ENCODE results near the gene HOXC10.

Gene HOXC10

DNA sequence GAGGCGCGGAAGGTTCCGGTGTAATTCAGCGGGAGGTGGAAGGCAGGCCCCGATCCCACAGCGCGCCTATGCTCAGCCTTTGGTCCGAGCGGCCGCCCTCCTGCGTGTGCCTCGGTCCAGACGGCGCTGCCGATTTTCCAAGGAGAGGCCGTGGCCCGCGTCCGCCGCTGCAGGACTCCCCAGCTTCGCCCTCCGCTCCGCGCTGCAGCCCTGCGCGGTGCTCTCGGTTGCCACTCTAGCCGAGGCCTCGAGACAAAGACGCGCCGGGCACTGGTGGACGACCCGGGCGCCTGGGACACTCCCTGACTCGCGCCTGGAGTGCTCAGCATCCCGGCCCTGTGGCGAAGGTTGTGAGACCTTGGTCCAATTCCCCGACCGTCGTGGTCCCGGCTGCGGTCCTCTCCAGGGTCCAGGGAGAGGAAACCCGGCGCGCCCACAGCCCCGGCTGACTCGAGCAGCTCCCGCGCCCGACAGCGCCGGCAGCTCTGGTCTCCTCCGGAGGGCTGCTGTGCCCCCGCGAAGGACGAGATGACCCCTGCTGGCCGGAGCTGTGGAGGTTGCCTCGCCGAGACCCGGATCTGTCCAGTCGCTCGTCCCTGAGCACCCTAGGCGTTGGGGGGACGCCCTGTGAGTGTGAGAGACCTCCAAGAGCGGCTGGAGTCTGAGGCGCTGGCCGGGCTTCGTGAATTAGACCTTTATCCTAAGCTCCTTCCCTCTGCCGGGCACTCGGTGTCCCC lies 23.8 kb upstream of the HOXC10 start:
- TF ChIP-seq, protein P1, sequence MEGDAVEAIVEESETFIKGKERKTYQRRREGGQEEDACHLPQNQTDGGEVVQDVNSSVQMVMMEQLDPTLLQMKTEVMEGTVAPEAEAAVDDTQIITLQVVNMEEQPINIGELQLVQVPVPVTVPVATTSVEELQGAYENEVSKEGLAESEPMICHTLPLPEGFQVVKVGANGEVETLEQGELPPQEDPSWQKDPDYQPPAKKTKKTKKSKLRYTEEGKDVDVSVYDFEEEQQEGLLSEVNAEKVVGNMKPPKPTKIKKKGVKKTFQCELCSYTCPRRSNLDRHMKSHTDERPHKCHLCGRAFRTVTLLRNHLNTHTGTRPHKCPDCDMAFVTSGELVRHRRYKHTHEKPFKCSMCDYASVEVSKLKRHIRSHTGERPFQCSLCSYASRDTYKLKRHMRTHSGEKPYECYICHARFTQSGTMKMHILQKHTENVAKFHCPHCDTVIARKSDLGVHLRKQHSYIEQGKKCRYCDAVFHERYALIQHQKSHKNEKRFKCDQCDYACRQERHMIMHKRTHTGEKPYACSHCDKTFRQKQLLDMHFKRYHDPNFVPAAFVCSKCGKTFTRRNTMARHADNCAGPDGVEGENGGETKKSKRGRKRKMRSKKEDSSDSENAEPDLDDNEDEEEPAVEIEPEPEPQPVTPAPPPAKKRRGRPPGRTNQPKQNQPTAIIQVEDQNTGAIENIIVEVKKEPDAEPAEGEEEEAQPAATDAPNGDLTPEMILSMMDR (IDR thresholded peaks at IDR 0.05; ENCODE audit: low read depth, low read length), result no peak
- H3K4me3 ChIP-seq (ENCODE audit: low read depth, low read length), result no peak overlapping the region

DNA sequence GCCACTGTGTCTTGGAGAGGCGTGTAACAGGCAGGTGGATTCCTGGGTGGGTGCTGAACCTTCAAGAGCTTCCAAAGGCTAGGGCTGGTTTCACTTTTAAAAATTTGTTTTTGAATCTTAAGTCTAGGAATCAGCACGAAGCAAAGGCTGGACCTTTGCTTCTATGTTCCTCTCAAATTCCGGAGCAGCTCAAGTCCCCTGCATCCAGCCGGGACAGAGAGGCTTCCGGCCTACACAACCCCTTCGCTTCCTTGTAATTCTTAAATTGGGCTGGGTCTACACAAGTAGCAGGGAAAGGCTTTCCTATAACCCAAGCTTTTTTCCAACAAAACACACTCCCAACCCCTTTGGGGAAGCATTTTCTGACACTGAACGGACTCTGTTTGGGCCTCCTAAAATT lies 21.9 kb upstream of the HOXC10 start:
- TF ChIP-seq, protein P1 (IDR thresholded peaks at IDR 0.05; ENCODE audit: low read depth, low read length), result no peak
- no peak overlapping the region for H3K4me3 ChIP-seq (ENCODE audit: low read depth, low read length)

DNA sequence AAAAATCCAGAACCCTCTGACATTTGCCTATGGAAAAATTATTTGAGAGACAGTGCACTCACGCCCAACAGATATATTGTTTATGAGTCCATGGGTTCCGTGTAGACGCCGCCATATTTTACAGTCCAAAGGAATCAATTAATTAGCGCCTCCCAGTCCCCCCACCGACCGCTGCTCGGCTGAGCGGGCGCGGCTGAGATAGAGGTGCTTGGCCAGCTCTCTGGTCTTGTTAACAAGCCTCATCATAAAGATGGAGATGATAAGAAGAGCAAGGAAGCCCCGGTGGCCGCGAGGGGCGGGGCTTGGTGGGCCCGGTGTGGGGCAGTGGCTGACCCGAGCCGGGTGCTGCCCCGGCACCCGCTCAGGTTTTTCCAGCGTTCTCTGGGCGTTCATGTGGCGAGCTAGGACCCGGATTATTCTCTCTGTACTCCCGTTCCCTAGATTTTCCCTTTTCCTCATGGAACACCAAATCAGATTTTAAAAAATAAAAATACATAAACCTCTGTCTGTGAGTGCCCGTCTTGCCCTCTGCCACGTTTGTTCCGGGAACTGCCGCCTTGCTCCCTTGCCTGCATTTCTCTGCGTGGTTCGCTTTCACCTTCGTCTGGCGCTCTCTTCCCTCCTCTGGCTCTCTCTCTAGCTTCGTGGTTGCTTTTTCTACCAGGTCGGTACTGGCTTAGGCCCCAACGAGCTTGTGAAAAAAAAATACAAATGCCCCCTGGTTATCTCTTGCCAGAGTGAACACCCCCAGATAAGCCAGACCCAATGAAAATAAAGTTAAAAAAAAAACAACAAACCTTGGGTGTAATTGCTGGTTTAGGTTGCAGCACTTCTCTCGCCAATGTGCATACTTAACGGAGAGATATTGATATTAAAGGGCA lies 21.3 kb upstream of the HOXC10 start:
- TF ChIP-seq, protein P1 (IDR thresholded peaks at IDR 0.05; ENCODE audit: low read depth, low read length), result no peak
- no peak overlapping the region for H3K4me3 ChIP-seq (ENCODE audit: low read depth, low read length)

DNA sequence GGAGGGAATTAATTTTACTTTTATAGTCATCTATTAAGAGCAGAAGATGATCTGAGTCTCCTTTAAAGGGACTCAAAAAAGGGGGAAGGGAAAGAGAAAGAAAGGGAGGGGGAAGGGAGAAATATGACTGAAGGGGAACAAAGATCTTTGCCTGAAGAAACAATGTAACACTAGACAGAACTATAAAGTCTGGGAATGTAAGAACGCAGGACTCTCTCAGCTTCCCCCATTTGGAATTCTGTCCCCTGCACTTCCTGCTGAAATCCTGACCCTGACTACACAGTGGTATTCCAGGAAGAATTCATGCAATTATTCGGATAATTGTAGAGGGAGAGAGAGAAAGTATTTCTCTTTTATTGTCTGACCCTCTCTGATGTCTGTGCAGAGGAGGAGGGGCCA lies 20.6 kb upstream of the HOXC10 start:
- TF ChIP-seq, protein P1 (IDR thresholded peaks at IDR 0.05; ENCODE audit: low read depth, low read length), result no peak
- H3K4me3 ChIP-seq (ENCODE audit: low read depth, low read length), result no peak overlapping the region

DNA sequence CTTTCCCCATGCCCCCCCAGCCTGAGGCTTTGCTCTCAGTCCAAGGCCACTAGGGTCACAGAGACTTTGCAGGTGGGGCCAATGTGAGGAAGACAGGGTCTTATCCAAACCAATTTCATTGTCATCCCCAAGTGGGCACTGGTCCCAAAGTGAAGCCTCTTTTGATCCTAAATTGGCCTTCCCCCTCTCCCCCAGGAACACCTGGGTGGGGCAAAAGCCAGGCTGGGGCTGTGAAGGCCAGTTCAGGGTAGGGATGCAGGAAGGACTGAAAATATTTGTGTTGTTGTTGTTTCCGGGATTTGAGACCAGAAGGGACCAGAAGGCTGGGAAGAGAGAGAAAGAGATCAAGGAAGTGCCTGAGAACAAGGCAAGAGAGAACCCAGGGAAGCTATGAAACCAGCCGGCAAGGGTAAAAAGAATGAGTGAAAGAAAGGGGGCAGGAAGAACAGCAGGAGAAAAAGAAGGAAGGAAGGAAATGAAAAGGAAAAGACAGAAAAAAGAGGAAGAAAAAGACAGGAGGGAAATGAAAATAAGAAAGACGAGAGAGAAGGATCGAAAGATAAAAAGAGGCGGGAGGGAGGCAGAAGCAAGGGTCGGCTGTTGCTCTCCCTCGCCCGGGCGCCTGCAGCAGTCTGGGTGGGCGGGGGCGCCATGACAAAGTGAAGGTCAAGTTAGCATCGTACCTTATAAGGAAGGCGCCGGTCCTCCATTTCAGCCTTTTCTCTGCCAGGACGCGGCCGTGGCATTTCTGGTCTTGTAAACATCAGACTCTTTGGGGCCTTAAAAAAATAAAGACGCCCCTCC lies 19.5 kb upstream of the HOXC10 start:
- no peak overlapping the region for H3K4me3 ChIP-seq (ENCODE audit: low read depth, low read length)

DNA sequence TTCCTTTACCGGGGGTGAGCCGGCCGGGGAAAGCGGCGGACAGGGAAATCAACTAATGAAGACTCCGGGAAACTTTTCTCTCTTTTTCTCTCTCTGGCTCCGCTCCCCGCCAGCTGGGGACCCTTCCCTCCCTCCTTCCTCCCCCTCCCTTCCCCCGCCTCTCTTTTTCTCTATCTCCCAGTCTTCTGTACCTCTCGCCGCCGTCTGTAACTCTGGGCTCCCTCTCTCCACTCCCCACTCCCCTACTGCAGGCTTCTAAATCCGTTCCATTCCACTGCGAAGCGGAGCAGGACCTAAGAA lies 18.9 kb upstream of the HOXC10 start:
- TF ChIP-seq, protein P1 (IDR thresholded peaks at IDR 0.05; ENCODE audit: low read depth, low read length), result no peak

More for the DNA sequence above, 19.5 kb upstream of the HOXC10 start:
- TF ChIP-seq, protein P1 (IDR thresholded peaks at IDR 0.05; ENCODE audit: low read depth, low read length), result no peak

More for the DNA sequence above, 18.9 kb upstream of the HOXC10 start:
- no peak overlapping the region for H3K4me3 ChIP-seq (ENCODE audit: low read depth, low read length)
